ENCODE data around the gene NR2E1. TPM values are rescaled to one million over a fixed set of nuclear protein-coding genes. Genes with fewer than 3 reads are reported as not detected.

The NR2E1 gene
- total RNA-seq, 1 experiment from 2014 or later: not detected

DNA sequence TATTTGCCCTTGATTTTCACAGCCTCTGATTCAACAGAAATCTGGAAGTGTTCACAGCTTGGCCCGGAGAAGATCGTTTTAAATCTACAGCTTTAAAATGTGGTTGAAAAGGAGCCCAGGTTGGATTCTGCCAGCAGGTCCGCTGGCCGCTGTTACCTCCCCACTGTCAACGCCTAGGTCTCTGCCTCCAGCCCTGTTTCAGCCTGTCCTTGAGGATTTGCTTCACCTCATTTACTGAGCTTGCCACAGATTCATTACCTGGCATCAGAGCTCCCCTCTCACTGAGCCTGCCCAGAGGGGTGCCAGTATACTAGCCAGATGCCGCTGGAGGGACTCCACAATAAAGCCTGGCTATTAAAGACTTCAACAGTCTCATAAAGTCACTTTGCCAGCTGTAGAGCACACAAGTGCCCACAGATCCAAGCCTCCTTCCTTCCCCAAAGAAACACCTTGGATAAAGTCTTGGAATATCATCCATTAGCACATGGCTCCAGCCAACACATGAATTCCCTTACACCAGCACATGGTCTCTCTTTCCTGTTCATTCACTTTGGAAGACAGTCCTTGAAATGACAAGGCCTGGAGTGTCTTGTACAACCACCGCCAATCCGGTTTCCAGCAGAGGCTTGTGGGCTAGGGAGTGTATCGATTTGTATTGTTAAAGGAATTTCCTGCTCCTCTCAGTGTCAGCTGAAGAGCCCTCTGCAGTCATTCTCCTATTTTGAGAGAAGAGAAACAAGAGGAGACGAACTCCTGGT, 9.5 kb upstream of the NR2E1 start:
- DNase-seq (ENCODE audit: low read depth): peak; percentile 28

DNA sequence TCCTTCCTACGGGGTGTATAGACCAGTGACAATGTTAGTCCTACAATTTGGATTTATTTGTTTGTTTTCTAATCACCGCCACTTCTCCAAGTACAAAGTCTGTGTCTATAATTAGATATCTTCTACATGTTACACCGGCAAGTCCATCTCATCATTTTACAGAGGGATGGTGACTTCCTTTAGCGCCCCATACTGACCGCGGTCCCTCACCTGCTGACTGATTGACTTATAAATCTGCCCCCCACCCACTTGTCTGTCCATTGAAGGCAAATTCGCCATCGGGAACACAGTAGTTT, 8.9 kb upstream of the NR2E1 start:
- no peak for DNase-seq (ENCODE audit: low read depth)

DNA sequence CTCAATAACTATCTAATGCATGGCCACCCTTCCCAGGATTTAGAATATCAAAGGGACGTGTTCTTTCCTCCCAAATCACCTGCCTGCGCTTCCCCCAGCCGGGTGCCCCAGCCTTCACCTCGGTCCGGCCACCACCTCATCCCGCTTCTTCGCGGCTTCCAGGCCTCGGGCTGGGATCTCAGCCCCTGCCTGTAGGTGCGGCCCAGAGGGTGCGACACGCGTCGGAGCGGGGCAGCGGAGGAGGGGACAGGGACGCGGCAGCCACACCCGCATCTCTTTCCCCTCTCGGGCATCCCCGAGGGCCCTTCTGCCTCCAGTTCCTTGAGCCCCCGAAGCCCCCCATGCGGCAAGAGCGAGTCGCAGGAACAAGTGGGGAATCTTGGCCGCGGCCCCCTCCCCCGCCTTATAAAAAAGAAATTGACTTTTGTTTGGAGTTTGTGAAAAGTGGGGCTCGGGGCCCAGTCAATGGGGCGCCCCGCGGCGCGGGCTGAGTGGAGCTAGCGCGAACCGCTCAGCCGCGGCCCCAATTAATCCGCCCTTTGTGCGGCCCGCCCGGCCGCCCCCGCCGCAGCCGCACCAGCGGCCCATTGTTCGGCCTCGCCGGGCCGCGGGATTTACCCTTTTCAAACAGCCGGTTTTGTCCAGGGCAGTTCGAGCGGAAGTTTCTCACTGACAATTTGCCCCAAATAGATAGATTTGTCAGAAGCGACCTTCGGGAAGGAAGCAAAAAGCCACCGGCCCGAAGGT, 8.4 kb upstream of the NR2E1 start:
- DNase-seq (ENCODE audit: low read depth): no peak

DNA sequence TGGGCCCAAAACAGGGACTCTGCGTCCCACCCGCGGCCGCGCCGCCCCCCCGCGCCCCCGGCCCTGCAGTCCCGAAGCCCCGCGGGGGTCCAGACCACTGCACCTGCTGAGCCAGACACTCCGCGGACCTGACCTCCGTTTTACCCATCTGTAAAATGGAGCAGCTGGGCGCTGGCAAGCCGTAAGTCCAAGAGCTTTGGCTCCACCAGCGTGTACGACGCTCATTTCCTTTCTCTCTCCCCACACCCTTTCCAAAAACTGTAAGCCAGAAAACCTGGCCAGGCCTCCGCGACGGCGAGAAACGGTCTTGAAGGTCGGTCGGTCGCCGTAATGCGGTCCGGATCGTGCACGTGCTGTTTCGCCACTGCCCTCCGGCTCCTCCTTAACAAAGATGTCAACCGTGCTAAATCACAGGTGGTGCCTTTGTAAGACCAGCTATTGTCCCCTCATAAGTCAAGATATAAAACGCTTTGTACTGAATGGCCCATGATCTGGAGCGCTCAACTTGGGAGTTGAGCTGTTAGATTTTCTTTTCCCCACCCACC, 7.8 kb upstream of the NR2E1 start:
- no peak for DNase-seq (ENCODE audit: low read depth)

DNA sequence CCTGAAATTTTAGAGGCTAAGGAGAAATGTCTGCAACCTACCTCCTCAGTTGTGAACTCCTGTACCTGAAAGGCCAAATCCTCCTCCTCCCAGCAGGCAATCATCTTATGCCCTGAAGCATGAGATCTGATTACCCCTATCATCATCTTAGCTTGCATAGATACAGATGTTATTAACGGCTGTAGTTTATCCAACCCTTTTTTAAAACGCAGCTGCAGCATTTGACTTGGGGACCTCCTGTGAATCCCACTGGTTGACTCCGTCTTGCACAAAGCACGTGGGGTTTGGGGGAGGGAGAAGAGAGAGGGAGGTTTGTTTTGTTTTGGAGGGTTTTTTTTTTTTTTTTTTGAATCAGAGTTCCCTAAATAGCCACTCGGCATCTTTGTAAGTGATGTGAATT, 5.8 kb upstream of the NR2E1 start:
- no peak for DNase-seq (ENCODE audit: low read depth)

DNA sequence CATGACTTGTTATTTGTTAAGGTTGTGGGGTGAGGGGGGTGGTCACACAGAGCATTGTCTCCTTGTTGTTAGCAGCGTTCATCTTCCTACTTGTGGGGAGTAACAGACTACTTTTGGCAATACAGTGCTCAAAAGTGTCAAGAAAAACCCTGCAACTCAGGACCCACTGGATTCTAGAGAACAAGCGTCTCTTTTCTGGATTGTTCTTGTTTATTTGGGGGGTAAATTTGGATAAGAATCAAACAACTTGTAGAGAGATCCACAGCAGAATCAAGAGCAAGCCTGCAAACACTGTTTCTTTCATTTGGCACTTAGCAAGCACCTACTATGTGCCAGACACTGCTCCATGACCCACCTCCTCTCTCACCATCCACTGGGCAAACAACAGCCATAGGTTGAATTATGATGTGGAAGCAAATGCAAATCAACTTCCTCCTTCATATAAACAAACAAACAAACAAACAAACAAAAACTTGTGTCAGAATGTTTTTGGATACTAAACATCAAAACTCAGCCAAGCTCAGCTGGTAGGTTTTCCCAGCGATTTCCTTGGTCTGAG, 4.0 kb upstream of the NR2E1 start:
- DNase-seq (ENCODE audit: low read depth): no peak

DNA sequence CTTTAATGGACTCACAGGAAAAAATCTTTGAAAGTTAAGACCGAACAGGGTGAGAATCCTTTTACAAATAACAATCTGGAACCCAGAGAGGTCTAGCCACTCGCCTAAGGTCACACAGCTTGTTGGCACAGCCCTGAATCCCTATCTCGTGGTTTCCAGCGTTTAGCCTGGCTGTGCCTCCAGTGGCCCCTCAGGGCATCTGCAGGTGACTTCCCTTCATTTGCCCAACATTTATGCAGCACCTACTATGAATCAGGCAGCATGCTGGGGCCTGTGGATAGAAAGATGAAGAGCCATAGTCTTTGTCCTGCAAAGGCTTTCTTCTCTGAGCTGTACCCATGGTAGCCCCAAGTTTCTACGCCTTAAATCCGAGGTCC, 2.6 kb upstream of the NR2E1 start:
- DNase-seq (ENCODE audit: low read depth): peak; percentile 8

DNA sequence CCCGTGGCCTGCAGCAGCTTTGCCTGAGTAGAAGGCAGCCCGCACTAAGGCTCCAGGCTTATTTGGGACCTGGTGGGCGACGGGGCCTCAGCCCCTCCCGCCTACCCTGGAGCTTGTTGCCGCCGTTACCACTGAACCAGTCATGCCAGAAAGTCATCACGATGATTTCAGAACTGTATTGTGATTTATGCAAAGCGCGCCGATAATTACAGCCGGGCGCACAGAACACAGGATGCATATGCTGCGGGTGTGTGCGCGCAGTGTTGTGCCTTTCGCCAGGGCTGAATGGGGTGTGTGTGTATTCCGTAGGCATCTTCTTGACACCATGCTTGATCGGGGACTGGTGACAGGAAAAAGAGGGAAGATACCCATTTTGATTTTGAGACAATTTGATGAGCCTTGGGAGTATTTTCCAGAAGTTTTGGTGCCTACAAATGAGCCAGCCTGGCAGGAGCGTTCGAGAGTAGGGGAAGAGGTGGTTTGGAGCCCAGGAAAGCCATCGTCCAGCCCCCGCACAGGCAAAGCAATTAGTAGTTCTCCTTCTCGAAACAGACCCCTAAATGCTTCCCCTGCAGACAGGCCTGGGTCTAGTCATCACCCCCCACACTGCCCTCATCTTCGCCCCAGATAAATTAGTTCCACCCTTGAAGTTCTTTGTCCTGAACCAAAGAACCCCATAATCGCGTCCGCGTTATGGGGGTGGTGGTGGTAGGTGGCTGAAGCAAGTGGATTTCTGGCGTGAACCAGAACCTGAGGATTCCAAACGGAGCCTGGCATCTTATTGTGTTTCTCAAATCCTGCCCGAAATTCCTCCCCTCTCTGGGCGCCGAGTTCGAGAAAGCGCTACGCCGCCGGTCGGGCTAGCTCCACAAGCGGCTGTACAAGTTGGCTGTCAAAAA, 1.9 kb upstream of the NR2E1 start:
- no peak for DNase-seq (ENCODE audit: low read depth)

DNA sequence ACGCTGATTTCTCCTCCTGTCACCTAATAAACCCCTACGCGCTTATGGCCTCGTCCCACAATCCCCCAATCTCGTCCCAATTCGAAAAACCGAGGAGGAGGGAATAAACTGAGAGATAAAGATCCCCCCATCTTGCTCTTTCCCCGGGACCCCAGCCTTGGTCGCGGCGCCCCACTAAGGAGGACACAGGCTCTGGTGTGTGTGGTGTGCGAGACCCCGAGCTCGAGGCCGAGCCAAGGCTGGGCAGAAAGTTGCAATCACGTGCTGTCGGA, 1.3 kb upstream of the NR2E1 start:
- no peak for DNase-seq (ENCODE audit: low read depth)

DNA sequence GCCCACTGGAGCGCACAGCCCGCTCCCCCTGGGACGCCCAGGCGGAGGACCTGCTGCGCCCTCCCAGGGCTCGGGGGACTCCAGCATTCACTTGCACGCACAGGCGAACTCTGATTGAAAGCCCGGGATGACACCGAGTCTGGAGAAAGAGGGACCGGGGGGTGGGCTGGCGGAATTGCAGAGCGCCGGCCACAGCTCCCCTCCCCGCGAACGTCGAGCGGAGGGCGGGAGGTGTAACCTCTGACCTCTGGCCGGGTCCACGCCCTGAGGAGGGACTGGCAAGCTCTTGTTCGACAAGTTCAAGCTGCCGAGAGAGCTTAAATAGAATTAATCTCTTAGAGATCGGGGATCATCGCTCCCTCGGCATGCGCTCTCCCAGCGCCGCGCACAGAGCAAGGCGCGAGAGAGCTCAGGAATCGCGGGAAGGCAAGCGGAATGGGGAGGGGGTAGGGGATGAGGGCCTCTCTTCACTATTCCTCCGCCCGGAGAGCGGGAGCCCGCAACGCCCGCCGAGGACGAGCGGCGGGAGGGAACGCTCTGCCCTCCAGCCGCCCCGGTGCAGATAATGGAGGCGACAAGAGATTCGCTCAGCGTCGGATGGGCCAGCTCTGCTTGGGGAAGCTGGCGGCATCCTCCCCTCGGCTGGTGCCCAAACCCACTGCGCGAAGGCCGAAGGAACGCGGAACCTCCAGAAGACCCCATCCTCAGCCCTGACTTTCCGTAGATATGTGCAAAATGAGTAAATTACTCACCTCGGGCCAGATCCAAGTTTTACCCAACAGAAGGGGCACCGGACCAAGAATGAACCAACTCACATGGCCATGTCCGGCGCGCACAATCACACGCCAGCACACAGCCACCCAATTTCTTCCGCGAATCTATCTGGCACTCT, 761 bp upstream of the NR2E1 start:
- no peak for DNase-seq (ENCODE audit: low read depth)

DNA sequence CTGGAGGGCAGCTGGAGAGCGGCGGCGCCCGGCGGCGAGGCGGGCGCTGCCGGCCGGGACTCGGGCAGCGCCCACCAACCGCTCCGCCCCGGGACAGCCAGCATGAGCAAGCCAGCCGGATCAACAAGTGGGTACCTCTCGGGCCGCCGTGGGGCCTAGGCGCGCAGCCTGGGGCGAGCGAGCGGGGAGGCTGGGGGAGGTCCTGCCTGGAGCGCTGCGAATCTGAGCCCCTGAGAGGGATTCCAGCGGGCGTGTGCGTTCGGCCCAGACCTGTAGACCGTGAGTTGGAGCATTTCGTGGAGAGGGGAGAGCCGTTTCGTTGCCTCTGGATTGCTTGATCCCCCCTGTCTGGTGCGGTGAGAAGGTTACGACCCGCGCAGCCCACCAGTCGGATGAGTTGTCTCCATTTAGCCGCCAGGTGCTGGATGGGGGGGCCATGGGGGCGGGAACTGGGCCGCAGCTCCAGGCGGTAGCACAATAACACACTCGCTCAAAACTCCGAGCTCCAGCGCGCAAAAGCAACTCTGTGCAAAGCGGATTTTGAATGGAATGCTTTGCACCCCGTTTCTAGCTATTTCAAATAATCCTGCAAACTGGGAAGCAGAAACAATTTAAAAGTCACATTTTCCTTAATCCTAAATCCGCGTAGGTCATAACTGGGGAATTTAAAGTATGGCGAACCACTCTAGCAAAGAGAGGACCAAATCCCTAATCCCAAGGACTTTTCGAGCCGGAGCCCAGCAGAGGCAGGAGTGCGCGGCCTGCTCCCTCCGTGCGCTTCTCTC, 1.0 kb downstream of the NR2E1 start:
- DNase-seq (ENCODE audit: low read depth): no peak

DNA sequence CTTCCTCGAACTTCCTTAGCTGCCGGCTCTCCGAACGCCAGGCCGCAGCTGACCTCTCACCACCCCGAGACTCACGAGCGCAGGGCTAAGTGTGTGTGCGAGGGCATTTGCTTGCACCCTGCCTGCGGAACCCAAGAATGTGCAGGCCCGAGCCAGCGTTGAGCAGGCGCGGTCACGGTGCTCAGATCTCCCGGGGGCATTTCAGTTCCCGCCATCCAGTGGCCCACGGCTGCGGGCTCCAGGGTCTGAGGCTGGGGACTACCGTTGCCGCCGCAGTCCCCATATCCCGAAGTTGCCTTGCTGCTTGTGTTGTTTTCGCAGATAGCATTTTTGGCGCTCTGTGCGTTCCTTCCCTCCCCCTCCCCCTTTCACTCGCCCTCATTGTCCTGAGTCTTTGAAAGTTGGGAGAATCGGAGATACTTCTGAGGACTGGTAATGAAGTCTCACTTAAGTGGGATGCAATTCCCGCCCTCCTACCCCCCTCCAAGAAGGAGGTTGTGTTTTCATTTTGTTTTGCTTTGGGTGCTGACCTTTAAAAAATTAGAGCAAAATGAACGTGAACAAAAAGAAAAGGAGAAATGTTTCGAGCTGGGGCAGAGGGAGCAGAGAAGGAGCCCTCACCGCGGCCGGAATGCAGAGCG, 1.7 kb downstream of the NR2E1 start:
- no peak for DNase-seq (ENCODE audit: low read depth)

DNA sequence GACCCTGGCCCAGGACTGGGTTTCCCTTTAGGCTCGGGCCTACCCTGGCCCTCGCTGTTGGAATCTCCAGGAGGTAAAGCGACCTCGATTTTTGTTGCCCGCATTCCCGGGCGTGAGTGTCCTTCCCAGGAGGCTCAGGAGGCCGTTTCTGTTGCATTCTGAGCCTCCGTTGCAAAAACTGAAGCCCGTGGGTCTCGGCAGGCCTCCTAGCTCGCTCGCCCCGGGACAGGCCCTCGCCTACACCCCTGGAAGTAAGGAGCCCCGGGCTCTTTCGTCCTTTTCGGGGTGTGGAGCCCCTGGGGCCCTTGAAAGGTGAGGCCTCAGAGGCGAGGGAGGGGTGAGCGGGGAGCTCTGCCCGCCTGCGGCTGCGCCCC, 2.3 kb downstream of the NR2E1 start:
- DNase-seq (ENCODE audit: low read depth): no peak

DNA sequence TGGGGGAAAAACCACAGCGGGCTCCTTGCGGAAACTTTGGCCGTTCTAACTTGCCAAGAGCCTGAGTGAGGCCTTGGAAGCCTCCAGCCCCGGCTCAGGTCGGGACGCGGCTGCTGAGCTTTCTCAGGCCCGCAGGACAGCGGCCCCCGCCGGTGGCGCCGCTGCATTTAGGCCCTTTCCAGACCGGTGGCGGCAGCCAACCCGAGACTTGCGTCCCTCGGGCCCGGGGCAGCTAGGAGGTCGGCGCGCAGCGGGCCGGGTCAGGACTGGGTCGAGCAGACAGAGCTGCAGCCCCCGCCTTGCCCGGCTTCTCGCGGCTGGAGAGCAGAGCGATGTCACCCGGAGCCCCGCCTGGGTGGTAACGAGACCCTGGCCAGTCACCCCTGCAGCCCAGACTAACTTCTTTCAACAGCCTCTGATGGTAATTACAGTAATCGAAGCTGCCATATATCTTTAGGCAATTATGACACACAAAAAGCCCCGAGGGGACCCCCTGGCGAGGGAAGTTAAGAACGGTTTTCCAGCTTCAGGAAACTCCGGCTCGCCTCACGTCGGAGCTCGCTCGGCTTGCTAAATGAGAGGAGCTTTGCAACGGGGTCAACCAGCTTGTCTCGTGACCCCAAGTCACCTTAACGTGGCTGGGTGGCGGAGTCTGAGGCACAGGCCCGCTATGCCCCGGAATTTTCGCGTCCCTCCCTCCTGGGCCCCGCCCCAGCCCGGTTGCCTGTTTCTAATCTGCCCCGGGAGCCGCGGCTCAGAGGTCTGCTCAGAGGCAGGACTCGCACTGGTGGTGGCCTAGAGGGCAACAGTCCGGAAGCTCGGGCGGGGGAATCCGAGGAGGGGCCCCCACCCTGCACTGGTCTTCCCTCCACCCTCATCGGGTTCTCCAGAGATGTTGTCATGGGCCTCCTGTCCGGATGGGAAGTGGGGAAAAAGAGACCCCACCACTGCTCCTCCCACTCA, 3.0 kb downstream of the NR2E1 start:
- no peak for DNase-seq (ENCODE audit: low read depth)

DNA sequence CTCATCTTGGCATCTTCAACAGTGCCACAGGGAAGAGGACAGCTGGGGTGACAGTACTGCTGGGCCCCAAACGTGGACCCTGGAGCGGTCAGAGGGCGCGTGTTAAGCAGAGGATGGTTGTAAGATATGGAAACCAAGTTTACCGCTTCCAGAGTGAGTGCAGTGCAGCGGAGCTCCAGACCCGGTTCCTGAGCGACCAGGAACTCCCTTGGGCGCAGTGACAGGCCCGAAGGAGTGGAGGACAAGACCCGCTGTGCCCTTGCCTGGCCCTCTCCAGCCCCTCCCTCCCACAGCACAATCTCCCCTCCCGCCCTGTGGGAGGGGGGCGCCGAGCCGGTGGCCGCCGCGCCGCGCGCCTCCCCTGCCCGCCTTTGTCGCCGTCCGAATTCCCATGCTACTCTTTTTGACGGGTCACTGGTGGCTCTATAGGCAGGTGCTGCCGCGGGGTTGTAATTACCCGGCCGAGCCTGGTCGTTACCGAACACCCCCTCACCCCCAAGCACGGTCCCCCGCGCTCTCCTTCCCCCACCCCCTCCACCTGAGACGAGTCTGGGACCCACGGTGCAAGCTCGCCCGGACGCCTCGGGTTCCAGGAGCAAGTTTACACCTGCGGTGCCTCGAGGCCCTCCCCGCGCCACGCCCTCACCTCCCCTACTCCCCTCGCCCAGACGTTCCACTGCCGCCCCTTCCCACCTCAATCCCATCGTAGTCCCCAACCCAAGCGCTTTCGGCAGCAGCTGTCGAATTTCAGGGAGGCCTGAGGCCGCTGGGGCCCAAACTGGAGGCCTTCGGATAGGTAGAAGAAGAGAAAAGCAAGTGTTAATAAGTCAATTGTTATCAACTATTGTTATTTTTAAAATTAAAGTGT, 3.9 kb downstream of the NR2E1 start:
- DNase-seq (ENCODE audit: low read depth): no peak

DNA sequence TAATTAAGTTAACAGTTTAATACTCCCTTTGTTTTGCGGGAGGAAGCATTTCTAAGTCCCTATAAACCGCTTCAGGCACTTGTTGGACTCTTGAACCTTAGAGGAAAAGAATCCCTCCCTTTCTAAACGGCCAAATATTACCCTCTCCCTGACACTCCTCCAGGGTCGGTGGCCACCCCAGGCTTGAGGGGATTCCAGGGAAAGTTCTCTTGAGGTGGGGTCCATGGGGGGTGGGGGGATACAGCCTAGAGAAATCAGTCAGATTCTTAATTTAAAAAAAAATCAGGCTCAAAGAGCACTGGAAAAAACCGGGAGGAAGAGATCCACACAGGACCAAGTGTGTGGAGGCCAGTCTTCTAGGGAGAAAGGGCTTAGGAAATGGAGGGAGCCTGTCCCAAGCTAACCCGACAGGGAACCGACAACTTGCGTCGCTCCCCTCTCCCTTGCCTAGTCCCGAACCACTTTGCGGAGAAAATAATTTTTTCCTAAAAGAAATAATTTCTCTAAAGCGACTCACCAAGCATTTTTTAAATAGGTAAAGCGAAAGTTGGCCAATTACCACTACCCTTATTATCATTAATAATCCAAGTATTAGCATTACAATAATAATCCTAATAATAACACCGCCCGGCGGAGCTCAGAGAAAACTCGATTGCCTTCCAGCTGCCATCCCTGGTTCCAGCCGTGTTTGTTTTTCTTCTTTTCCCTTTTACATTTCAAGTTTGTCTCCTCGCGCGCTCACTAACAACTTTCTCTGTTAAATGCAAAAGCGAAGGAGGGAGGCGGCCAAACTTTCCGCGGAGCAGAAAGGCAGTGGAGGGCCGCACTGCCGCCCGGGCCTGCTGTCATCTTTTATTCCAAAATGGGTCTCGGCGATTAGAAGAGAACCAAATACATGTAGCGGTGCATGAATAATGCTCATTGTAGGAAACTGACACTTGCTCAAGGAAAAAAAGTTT, 4.8 kb downstream of the NR2E1 start:
- DNase-seq (ENCODE audit: low read depth): no peak
